Cardiac fibroblast (primary cell): ENCODE measurements around the gene PARK7.
"Not testable (repeated sequence)": the region's sequence is repeated elsewhere in the genome, so short reads cannot be mapped to it uniquely, and the experiment has no call there.

ENCODE experiments used
- DNase-seq, 2 donors: peaks; one replicate each; pipeline versions ENCODE4 v3.0.0 to v3.0.0-alpha.2; 2010; ENCODE audit warnings: low read depth in 2 of 2
- H3K4me3 ChIP-seq, 2 donors: replicated peaks in 1 of 2; 1 replicate in 1 of 2; 2 replicates in 1 of 2; pipeline ENCODE4 v1.5.1; 2011; ENCODE audit warnings: low read depth in 2 of 2, low read length in 2 of 2, mild to moderate bottlenecking in 2 of 2, moderate library complexity in 1 of 2
- CTCF ChIP-seq: IDR thresholded peaks from one replicate; pipeline ENCODE4 v1.5.1; 2011; ENCODE audit warnings: low read depth, mild to moderate bottlenecking, low read length, inconsistent platforms

PARK7 gene

GRCh38 chr1:7961216-7962013 is at the start of gene PARK7:
PARK7 (plus strand) TSS chr1:7961711; CDS start chr1:7962786, 1,075 bp downstream.
- H3K4me3 ChIP-seq: peak within 1 kb of the TSS; percentile 71 to 82
- DNase-seq: peak; percentile 99 to 100
- peak; percentile 61 for TF ChIP-seq CTCF

- TF ChIP-seq CTCF: no peak
- DNase-seq: no peak
- H3K4me3 ChIP-seq: no peak overlapping the region
Measured at GRCh38 chr1:7912145-7912544, 49.4 kb upstream of the PARK7 start.

GRCh38 chr1:7912743-7913557 is 48.6 kb upstream of the PARK7 start:
- no peak overlapping the region for H3K4me3 ChIP-seq
- TF ChIP-seq CTCF: no peak

DNA sequence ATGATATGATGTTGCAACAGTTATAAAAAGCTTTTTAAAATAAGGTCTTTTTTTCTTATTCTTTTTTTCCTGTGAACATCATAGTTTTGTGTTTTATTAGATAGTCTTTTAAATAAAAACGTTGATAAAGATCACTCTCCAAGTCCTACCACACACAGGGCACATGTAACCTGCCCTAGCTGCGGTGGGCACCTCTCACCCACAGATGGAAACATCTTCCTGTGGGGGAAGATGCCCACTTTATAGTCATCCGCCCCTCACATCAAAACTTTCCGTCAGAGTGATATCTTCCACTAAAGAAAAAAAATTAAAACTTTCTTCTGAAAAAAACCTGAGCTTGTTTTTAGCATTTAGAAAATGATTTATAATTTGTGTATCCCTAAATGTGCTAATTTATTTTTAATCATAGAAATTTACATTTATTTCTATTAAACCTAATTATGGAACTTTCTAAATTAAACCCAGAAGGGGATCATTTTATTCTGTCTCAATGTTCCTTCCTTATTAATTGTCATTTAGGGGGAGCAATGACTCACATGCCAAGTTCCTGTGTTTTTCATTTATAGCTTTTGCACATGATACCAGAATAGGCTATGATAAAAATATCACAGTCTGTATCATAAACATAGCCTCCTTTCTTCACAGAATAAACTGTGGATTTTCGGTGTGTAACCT is 45.5 kb upstream of the PARK7 start:
- H3K4me3 ChIP-seq: no peak overlapping the region
- no peak for TF ChIP-seq CTCF
- no peak for DNase-seq

More at GRCh38 chr1:7912743-7913557, 48.6 kb upstream of the PARK7 start:
- no peak for DNase-seq

DNA sequence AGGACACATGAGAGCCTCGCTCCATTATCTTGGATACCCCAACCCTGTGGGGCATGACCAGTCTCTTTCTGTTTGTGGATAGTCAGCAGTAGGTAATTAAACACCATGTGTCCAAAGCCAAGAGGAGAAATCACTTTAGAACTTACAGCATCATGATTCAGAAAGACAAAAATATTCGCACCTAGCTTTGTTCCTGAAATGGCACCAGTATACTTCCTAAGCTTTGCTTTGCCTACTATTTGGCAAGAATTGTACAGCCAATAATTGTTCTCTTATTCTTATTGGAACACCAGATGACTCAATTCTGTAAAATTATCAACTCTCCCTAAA is 45.0 kb upstream of the PARK7 start:
- no peak overlapping the region for H3K4me3 ChIP-seq
- no peak for TF ChIP-seq CTCF
- no peak for DNase-seq

DNA sequence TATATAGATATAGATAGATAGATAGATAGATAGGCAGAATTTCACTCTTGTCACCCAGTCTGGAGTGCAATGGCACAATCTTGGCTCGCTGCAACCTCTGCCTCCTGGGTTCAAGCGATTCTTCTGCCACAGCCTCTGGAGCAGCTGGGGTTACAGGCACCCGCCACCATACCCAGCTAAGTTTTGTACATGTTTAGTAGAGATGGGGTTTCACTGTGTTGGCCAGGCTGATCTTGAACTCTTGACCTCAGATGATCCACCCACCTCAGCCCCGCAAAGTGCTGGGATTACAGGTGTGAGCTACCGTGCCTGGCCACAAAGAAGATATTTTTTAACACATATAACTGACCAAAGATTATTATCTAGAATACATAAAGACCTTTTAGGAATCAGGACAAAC is 43.5 kb upstream of the PARK7 start:
- DNase-seq, H3K4me3 ChIP-seq: not testable (repeated sequence)

DNA sequence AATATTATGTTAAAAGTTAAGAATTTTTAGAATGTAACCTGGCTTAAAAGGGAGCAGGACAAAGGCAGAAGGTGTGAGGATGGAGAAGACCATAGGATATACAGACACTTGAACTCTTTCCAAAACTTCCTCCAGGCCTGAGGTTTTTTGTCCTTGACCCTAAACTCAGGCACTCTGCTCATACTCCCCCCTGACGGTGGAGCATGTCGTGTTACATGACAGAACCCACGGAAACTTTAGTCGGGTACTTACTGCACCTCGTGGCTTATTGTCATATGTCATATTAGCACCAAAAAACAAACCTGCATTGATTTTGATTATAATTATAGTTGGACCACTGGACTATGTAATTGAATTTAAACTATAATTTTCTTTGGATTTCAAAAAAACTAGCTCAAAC is 41.6 kb upstream of the PARK7 start:
- no peak for TF ChIP-seq CTCF
- H3K4me3 ChIP-seq: no peak overlapping the region
- no peak for DNase-seq
